ENCODE measurements around the gene TMEM164. TPM values are rescaled to one million over a fixed set of nuclear protein-coding genes. Genes with fewer than 3 reads are reported as not detected.

TMEM164 gene
- total RNA-seq, 2 experiments from 2014 or later = 18.2 to 22.3 TPM

DNA sequence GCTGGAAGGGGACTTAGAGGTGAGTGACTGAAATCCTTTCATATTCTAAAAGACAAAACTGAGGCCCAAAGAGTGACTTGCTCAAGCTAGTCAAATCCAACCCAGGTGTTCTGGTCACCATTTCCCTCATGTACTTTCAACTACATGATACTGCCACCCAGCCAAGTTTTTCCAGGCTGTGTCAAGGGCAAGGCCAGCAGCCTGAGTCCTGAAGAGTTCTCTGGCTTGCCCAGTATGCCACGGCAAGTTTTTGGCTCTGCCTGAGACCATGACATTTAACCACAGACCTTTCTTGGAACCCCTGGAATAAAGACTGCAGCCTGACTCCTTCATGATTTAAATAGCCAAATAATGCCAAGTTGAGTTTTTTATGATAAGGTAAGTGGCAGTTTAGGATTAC is 10.7 kb upstream of the TMEM164 start:
- H3K9me3 Mint-ChIP-seq = no peaks in the 10 kb centered on the region
- ATAC-seq (ENCODE audit: low read depth) (no peak), DNase-seq (no peak)
- no peaks in the 10 kb centered on the region for H3K36me3 Mint-ChIP-seq
- no peak overlapping the region for H3K27ac Mint-ChIP-seq
- no peaks in the 10 kb centered on the region for H3K27me3 Mint-ChIP-seq
- POLR2A ChIA-PET = interaction anchor here (2.4 kb wide), 1 partner anchor 11 kb away, joined by 8 read pairs; the partner anchor contains the start of gene TMEM164
- H3K4me1 Mint-ChIP-seq = peaks cover 32% of the 10 kb centered on the region
- H3K4me3 Mint-ChIP-seq = no peak overlapping the region

DNA sequence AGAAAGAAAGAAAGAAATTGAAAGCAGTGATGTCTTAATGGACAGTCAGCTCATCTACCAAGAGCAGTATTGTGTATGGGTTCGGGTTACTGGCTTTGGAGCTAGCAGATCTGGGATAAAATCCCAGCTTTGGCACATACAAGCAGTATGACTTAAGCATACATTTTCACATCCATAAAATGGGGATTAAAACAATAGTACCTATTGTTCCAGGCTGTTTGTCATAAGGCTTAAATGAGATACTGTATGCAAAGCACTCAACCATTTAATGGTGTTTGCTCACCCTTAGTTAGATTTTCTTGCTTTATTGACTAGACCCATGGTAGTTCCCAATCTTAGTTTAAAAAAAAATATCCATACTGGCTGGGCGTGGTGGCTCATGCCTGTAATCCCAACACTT is 7.8 kb upstream of the TMEM164 start:
- Mint-ChIP-seq H3K4me3 (no peak overlapping the region), H3K27ac (no peak overlapping the region), H3K36me3 (no peaks in the 10 kb centered on the region), H3K27me3 (no peaks in the 10 kb centered on the region), H3K9me3 (no peaks in the 10 kb centered on the region), H3K4me1 (peaks cover 20% of the 10 kb centered on the region)
- DNase-seq (no peak), ATAC-seq (ENCODE audit: low read depth) (no peak)
- POLR2A ChIA-PET = no interaction called here

DNA sequence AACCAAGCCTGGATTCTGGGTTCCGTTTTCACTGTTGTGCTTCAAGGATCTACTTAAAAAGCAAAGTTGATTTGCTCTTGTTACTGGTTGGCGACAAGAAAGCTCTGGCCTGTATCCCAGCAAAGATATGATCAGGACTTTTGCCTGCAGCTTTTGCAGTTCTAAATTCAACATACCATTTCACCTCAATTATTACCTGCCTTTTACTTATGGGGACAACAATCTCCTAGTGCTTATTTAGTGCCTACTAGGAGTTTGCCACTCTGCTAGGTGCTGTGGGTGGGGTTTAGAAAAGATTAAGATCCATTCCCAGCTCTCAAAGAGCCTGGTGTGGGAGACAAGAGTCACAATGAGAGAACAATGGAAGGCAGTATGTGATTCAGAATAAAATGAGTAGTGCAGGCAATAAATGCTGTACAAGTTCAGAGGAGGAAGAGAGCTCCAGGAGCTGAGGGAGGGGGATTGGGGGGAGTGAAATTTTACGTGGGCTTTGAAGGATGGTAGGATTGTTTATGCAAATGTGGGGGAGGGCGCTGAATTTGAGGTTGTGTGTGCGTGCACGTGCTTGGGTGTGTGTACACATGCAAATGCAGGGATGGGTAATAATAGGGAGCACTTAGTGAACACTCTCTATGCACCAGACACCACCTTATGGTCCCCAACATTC is 5.0 kb upstream of the TMEM164 start:
- ATAC-seq (ENCODE audit: low read depth) = no peak
- Mint-ChIP-seq H3K9me3 (no peaks in the 10 kb centered on the region), H3K4me1 (peaks cover 10% of the 10 kb centered on the region), H3K27me3 (no peaks in the 10 kb centered on the region), H3K27ac (no peak overlapping the region), H3K36me3 (peaks cover 1% of the 10 kb centered on the region), H3K4me3 (no peak overlapping the region)
- POLR2A ChIA-PET = no interaction called here
- no peak for DNase-seq

DNA sequence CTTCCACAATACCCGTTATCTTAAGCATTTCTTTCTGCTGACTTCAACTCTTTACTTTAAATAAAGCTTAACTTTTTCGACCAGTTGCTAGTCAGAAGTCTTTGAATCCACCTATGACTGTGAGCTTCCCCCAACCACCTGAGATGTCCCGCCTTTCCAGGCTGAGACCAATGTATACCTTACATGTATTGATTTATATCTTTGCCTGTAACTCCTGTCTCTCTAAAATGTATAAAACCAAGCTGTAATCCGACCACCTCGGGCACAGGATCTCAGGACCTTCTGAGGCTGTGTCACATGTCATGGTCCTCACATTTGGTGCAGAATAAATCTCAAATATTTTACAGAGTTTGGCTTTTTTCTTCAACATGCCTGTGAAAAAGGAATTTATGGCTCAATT is 2.9 kb upstream of the TMEM164 start:
- Mint-ChIP-seq H3K27ac (no peak overlapping the region), H3K9me3 (no peaks in the 10 kb centered on the region), H3K4me1 (peaks cover 10% of the 10 kb centered on the region), H3K27me3 (no peaks in the 10 kb centered on the region), H3K4me3 (no peak overlapping the region), H3K36me3 (peaks cover 4% of the 10 kb centered on the region)
- DNase-seq = no peak
- POLR2A ChIA-PET = no interaction called here
- no peak for ATAC-seq (ENCODE audit: low read depth)

DNA sequence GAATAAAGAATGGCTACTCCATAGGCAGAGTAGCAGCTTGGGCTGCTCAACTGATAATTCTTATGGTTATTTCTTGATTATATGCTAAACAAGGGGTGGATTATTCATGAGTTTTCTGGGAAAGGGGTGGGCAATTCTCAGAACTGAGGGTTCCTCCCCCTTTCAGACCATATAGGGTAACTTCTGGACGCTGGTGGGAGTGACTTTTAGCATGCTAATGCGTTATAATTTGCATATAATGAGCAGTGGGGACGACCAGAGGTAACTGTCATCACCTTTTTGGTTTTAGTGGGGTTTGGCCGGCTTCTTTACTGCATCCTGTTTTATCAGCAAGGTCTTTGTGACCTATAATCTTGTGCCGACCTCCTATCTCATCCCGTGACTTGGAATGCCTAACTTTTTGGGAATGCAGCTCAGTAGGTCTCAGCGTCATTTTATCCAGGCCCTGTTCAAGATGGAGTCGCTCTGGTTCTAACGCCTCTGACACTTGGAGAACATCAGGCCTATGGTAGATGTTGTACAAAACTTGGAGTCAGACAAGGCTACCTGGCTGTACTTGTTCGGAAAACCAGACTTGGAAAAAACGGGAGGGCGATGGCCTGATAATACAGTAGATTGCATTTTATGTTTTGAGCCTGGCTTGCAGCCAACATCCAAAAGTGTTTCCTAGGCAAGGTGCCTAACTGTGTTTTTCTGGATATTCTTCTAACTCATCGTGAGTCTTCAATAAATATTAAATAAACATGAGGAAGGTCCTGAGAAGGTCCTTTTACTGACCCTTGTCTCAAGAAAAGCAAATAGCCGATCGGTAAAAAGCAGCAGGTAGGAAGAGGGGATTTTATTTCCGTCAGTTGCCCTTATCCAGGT is 1.8 kb upstream of the TMEM164 start:
- no peak for DNase-seq
- POLR2A ChIA-PET = interaction anchor here (0.7 to 2.0 kb wide), 2 partner anchors 42 to 317 kb away, joined by 3 to 7 read pairs; partner anchors contain the start of gene AMMECR1
- ATAC-seq (ENCODE audit: low read depth) = no peak
- H3K4me3 Mint-ChIP-seq = no peak overlapping the region
- H3K27ac Mint-ChIP-seq = no peak overlapping the region
- peaks cover 13% of the 10 kb centered on the region for H3K4me1 Mint-ChIP-seq
- H3K9me3 Mint-ChIP-seq = no peaks in the 10 kb centered on the region
- H3K27me3 Mint-ChIP-seq = no peaks in the 10 kb centered on the region
- H3K36me3 Mint-ChIP-seq = peaks cover 4% of the 10 kb centered on the region

DNA sequence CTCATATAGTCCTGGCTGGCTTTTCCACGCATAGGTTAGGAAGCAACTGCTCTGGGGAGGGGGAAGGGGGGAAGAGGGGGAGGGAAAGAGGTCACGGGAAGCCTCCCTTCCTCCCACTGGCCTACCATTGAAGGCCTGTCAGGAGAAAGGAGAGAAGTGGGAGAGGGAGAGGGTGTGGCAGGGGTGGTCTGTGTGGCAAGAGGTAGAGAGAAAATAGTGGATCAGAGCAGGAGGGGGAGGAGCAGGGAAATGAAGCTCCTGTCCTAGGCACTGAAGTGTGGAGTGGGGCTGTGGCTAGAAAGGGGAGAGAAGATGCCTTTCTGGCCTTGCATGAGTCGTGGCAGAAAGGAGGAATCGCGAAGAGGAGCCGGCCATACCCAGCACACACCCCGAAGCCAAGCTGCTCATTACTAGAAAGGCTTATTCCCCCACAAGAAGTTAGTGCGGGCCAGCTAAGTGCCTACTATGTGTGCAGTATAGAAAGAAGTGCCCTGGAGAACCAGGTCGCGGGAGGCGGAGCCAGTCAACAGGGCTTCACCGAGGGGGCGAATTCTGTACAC is 1.1 kb upstream of the TMEM164 start:
- Mint-ChIP-seq H3K27me3 (no peaks in the 10 kb centered on the region), H3K4me3 (peak overlapping the region; percentile 87), H3K9me3 (no peaks in the 10 kb centered on the region), H3K27ac (peak overlapping the region; percentile 96), H3K4me1 (peaks cover 16% of the 10 kb centered on the region), H3K36me3 (peaks cover 4% of the 10 kb centered on the region)
- no peak for DNase-seq
- POLR2A ChIA-PET = interaction anchor here (2.0 to 2.1 kb wide), 2 partner anchors 11 to 316 kb away, joined by 7 to 8 read pairs; partner anchors contain the start of gene AMMECR1
- ATAC-seq (ENCODE audit: low read depth) = no peak

DNA sequence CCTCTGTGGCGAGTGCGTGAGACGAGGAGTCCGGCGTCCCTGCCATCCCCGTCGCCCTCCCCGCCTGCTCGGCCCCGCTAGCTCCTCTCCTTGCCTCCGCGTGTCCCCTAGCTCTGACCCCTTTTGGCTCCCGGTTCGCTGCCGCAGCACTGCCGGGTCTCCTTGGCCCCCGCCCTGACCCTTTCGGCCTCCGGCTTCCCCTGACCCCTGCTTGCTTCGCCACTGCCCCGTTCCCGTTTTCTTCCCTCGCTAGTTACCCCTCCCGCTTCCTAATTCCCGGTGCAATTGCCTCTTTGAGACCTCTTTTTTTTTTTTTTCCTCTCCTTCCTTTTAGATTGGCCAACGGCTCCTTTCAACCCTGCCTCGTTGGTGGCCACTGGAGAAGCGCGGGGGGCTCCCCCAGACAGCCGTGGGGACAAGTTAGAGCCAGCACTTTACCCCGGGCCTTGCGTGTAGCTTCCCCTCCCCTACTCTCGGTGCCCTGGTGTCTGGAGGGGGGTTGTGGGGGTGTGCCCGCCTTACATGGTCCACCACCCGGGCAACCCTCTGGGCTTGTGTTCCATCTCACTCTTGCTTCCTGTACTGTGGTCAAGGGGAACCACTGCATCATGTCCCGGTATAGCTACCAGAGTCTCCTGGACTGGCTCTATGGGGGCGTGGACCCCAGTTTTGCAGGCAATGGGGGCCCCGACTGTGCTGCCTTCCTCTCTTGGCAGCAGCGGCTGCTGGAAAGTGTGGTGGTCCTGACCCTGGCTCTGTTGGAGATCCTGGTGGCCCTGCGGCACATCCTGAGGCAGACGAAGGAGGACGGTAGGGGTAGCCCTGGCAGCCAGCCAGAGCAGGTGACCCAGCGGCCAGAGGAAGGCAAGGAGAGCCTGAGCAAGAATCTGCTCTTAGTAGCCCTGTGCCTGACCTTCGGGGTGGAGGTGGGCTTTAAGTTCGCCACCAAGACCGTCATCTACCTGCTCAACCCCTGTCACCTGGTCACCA is 548 bp downstream of the TMEM164 start:
- Mint-ChIP-seq H3K4me1 (peaks cover 19% of the 10 kb centered on the region), H3K9me3 (no peaks in the 10 kb centered on the region), H3K27me3 (no peaks in the 10 kb centered on the region), H3K4me3 (peak overlapping the region; percentile 88), H3K27ac (peak overlapping the region; percentile 78), H3K36me3 (peaks cover 4% of the 10 kb centered on the region)
- POLR2A ChIA-PET = interaction anchor here (1.0 to 2.1 kb wide), 3 partner anchors 10 to 314 kb away, joined by 6 to 8 read pairs (median 7); partner anchors contain the start of gene AMMECR1
- ATAC-seq (ENCODE audit: low read depth) (no peak), DNase-seq (peak; percentile 29)

DNA sequence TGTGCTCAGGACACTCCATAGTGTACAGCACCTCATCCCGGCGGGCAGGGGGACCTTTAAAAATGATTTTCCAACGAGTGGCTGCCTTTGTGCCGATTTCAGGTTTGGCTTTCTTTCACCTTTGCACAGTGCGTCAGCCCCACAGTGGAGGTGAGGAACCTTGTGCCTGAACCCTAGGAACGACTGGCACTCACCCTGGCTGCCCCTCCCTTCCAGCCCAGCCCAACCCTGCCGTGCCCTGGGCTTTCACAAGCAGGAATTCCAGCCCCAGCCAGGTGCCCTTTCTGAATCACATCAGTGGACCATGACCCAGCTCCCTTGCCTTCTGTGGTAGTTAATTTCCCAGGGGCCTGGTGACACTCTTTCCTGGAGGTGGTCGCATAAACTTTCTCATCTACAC is 1.3 kb downstream of the TMEM164 start:
- peaks cover 8% of the 10 kb centered on the region for H3K36me3 Mint-ChIP-seq

DNA sequence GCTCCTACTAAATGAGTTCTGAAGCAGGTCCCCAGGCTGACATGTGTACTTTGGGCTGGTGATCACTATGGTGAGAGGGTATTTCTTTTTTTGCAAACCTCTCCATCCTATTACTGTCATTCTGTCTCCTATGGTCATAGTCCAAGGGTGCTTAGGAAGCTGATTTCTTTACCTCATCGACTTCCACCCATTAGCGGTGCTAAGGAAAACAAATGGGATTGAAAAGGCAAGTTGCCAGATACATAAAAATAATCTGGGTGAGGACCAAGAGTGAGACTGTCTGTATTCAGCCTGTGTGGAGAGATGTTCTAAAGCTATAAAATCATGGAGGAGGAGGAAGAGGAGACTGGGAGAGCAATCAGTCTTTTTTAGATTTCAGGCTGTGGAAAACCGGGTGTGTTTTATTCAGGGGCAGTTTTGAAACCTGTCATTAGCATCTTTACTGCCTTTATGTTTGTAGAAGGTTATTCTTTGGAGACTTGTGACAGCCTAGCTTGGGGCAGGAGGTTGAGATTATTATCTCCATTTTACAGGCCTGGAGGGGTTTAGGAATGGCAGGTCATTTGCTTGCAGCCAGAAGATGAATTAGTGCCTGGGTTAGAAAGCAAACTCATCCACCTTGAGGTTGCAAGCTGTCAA is 1.9 kb downstream of the TMEM164 start:
- no peaks in the 10 kb centered on the region for H3K27me3 Mint-ChIP-seq
- DNase-seq = no peak
- no peaks in the 10 kb centered on the region for H3K9me3 Mint-ChIP-seq
- POLR2A ChIA-PET = no interaction called here
- no peak overlapping the region for H3K27ac Mint-ChIP-seq
- no peak for ATAC-seq (ENCODE audit: low read depth)
- peak overlapping the region; percentile 16 for H3K4me3 Mint-ChIP-seq
- peaks cover 8% of the 10 kb centered on the region for H3K36me3 Mint-ChIP-seq
- peaks cover 19% of the 10 kb centered on the region for H3K4me1 Mint-ChIP-seq

More for the DNA sequence above, 1.3 kb downstream of the TMEM164 start:
- H3K9me3 Mint-ChIP-seq = no peaks in the 10 kb centered on the region
- H3K4me1 Mint-ChIP-seq = peaks cover 19% of the 10 kb centered on the region
- H3K27me3 Mint-ChIP-seq = no peaks in the 10 kb centered on the region
- peak overlapping the region; percentile 16 for H3K4me3 Mint-ChIP-seq
- no peak for DNase-seq
- POLR2A ChIA-PET = no interaction called here
- ATAC-seq (ENCODE audit: low read depth) = no peak
- H3K27ac Mint-ChIP-seq = no peak overlapping the region

DNA sequence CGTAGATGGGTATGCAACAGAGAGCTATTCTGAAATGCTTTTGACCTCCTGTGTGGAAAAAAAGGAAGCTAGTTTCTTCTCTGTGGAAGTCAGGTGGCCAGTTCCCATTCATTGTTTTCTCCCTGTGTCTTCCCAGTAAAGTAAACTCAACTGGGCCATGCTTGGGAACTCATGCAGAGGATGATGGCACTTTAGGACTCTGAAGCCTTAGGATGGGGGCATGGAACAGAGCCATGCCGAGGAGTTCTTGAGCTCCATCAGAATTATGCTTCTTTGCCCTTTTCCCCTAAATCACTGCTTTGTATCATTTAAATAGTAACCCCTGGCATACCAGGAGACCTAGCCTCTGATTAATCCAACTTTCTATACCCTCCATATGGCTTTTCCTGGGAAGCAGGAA is 3.2 kb downstream of the TMEM164 start:
- POLR2A ChIA-PET = no interaction called here
- Mint-ChIP-seq H3K27ac (no peak overlapping the region), H3K36me3 (peaks cover 12% of the 10 kb centered on the region), H3K27me3 (no peaks in the 10 kb centered on the region), H3K4me3 (no peak overlapping the region), H3K4me1 (peaks cover 19% of the 10 kb centered on the region), H3K9me3 (no peaks in the 10 kb centered on the region)
- ATAC-seq (ENCODE audit: low read depth) = no peak
- no peak for DNase-seq

DNA sequence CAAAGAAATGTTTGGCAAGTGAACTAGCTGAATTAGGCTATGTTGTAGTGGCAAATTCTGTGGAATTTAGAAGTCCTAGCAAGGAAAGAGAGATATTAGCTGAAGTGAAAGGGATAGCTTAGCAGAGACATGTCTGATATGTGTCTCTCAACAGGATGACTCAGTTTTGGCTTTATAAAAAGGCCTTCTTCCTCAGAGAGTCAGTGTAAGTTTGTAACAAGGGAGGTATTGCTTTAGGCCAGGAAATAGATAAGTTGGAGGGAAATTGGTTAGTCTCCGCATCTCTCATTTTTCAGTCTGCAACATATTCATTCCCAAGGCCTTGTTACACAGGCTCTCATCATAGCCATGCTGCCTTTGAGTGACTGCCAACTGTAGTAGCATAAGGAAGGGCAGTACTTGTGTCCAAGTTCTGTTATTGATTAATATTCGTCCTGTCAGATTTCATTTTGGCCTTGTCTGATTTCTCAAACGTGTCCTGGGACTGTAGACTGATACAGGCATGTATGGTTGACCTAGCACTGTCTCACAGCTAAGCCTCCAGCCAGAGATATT is 4.0 kb downstream of the TMEM164 start:
- no peak overlapping the region for H3K4me3 Mint-ChIP-seq
- DNase-seq = no peak
- no peak for ATAC-seq (ENCODE audit: low read depth)

DNA sequence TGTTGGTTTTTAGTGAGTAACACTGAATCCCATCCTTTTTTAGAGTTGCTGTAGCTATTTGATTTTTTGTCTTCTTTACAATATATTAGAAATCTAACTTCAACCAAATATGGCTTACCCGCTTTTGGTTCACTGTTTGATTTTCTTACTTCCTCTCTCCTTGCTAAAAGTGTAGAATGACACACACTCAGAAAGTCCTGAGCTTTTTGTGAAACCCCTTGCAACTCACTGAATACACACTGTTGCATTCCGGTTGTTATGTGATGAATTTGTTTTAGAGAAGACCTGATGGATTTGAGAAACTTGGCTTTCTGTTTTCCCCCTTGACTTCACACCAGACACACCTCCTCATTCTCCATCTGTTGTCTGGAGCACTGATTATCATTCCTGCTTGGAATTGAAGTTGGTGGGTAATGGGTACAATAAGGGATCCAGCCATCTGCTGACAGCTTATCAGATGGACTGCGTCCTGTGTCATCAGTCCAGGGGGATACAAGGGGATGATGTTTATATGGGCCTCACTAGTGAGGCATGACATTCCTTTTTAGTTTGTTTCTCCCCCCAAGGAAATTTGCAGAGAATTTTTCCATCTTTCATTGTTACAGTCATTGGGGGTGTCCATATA is 5.2 kb downstream of the TMEM164 start:
- no peak overlapping the region for H3K27ac Mint-ChIP-seq
- H3K27me3 Mint-ChIP-seq = no peaks in the 10 kb centered on the region
- no peaks in the 10 kb centered on the region for H3K9me3 Mint-ChIP-seq
- ATAC-seq (ENCODE audit: low read depth) (no peak), DNase-seq (no peak)
- peaks cover 18% of the 10 kb centered on the region for H3K36me3 Mint-ChIP-seq
- peaks cover 14% of the 10 kb centered on the region for H3K4me1 Mint-ChIP-seq
- H3K4me3 Mint-ChIP-seq = no peak overlapping the region
- POLR2A ChIA-PET = no interaction called here

More for the DNA sequence above, 4.0 kb downstream of the TMEM164 start:
- H3K9me3 Mint-ChIP-seq = no peaks in the 10 kb centered on the region
- H3K4me1 Mint-ChIP-seq = peaks cover 17% of the 10 kb centered on the region
- POLR2A ChIA-PET = no interaction called here
- H3K27me3 Mint-ChIP-seq = no peaks in the 10 kb centered on the region
- H3K27ac Mint-ChIP-seq = no peak overlapping the region
- H3K36me3 Mint-ChIP-seq = peaks cover 12% of the 10 kb centered on the region

All from activated naive CD8-positive, alpha-beta T cell treated with anti-CD3 and anti-CD28 coated beads, Interleukin-2, amount 10 ng/mL, durations not matched to agents 7 days and 5 days (primary cell).